NCI-H2081 treated with DMSO at 0.1 percent for 48 hours (cell line): ENCODE measurements around the gene ERCC6L2.
A peak's percentile ranks its signal among the peaks of the same experiment; 100 is the strongest.

Experiments used
- DNase-seq: peaks from one replicate; lab custom pipeline; 2025; lab: John Stamatoyannopoulos, UW

The ERCC6L2 gene

GRCh38 chr9:95979446-95979845 lies 104.0 kb downstream of the ERCC6L2 start:
- DNase-seq: no peak

DNA sequence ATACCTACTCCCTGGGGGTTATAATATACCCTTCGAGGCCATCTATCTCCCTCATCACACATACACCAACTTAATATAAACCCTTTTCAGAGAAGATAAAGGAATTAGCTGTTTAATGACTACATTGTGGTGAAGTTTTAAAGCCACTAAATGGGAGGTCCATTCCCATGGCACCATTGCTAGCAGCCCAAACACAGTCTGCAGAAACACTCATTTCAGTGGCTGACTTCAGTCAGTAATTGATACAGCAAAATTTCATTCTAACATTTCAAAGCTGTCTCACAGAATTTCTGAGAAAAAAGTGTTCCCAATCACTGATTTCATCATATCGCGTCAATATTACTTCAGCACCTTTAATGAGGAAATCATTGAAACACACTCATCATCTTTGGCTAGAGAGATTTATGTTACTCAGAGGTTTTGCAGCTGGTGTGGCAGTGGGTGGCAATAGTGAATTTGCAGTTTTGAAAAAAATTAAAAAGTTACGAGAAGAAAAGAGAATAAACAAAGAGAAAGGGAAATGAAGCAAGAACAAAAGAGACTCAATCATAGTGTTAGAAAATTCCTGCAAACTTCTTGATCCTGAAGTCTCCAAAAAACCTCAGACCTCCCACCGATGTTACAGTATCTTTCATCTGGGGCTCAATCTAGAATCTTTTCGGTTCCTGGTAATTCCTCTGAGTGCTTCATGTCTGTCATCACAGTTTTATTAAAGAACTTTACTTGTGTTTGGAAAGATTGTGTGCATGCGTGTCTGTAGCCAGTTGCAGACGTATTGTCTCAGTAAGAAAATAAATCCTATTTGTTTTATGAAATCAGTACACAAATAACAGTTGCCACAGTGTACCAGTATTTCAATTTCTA lies 105.0 kb downstream of the ERCC6L2 start:
- DNase-seq: no peak

GRCh38 chr9:95981761-95982390 lies 106.4 kb downstream of the ERCC6L2 start:
- DNase-seq: peak; percentile 76

GRCh38 chr9:95985440-95986055 lies 110.1 kb downstream of the ERCC6L2 start:
- DNase-seq: no peak

DNA sequence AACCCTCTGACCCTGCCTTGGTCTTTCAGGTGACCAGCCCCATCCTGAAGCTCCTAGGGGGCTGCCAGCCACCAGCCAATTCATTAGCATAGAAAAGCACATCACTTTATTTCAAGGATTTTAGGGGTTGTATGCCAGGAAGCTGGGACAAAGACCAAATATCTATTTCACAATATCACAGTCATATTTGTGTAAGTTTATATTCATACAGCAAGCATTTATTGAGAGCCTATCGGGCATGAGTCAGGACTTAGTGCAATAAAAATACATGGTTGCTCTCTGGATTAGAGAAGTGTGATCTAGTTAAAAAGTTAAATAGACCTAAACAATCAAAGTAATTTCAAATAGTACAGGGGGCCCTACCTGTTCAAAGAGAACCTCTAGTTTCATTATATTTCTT lies 113.8 kb downstream of the ERCC6L2 start:
- no peak for DNase-seq

DNA sequence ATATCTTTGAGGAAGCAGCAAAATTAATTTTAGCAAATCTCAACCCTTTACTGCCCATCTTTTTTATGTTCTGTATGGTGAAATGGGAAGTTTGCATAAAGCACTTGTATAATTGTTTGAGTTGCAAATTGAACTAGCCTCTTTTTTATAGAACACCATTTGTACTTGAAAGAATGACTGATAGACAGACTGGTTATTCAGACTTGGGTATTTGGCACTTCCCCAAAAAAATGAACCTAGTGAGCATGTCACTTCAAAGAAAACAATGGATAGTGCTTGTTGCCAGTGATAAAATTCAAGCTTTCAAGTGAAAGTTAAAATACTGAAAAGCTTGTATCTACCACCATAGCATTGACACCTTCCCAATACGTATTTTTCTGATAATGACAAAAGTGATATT lies 115.8 kb downstream of the ERCC6L2 start:
- no peak for DNase-seq

- no peak for DNase-seq
These were observed 117.0 kb downstream of the ERCC6L2 start for GRCh38 chr9:95992536-95992935.

- no peak for DNase-seq
These were observed 117.8 kb downstream of the ERCC6L2 start for GRCh38 chr9:95993337-95993736.

GRCh38 chr9:95999390-95999789 lies 123.9 kb downstream of the ERCC6L2 start:
- no peak for DNase-seq

DNA sequence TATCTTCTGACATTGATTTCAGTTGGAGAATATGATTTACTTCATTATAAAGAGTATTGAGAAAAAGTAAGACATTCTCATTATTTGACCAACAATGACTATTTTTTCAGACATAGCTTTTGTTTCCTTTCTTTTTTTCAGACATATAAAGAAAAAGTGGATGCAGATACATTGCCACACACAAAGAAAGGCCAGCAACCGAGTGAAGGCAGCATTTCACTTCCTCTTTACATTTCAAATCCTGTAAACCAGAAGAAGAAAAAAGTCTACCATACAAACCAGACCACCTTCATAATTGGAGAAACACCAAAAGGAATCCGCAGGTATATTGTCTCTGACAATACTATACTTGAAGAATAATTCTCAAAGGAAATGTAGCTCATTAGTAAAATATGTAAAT lies 128.9 kb downstream of the ERCC6L2 start:
- no peak for DNase-seq

GRCh38 chr9:96006296-96006879 lies 130.9 kb downstream of the ERCC6L2 start:
- DNase-seq: no peak

DNA sequence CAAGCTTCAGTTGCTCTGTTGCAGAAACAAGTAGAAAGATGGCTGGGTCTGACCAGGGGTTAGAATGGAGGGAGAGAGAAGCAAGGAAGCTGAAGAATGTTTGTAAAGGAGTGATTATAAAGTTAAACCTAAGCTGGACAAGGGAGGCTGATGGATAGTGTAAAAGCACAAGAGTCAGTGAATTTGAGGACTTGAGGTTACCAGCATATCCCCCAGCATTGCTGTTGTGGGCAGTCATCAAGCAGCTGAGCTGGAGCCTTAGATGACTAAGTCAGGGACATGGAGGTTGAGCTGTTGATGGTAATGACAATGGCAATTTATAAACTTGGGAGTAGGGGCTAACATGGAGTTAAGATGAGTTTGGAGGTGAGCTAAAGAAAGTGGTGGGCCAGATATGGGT lies 131.5 kb downstream of the ERCC6L2 start:
- DNase-seq: no peak

GRCh38 chr9:96008502-96009222 lies 133.2 kb downstream of the ERCC6L2 start:
- no peak for DNase-seq

DNA sequence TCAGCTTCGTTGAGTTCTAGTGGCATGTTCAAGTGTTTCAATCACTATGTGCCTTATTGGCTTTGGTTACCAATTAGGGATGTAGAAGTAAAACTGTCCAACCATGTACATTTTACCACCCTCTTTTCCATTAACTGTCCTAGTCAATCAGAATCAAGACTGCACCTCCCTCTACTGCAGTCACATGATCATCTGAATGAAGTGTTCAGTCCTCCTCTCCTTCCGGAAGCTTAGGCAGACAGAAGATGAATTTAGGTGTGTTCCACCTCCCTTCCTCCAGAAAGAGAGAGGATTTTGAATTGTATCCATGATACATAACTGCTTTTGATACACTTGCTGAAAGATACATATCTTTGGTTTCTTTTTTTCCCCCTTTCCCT lies 133.7 kb downstream of the ERCC6L2 start:
- DNase-seq: no peak

- no peak for DNase-seq
These were observed 134.4 kb downstream of the ERCC6L2 start for GRCh38 chr9:96009690-96010472.

DNA sequence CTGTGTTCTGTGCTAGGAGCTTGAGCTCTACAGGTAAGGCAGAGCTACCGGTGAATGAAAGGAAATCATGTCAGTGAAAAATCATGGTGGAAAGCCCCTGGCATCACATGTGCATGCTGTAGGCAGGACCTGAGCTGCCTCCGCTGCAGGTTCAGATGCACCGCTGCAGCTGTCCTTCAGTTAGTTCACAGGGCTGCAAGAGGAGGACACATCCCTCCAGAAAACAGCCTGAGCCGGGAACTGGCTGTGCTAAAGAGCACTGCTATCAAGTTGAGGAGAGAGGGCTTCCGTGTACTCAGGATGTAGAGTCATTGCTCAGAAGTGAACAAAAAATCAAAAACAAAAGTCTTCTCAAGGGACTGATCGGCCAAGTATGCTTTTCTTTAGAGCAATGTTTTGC lies 138.6 kb downstream of the ERCC6L2 start:
- DNase-seq: no peak

DNA sequence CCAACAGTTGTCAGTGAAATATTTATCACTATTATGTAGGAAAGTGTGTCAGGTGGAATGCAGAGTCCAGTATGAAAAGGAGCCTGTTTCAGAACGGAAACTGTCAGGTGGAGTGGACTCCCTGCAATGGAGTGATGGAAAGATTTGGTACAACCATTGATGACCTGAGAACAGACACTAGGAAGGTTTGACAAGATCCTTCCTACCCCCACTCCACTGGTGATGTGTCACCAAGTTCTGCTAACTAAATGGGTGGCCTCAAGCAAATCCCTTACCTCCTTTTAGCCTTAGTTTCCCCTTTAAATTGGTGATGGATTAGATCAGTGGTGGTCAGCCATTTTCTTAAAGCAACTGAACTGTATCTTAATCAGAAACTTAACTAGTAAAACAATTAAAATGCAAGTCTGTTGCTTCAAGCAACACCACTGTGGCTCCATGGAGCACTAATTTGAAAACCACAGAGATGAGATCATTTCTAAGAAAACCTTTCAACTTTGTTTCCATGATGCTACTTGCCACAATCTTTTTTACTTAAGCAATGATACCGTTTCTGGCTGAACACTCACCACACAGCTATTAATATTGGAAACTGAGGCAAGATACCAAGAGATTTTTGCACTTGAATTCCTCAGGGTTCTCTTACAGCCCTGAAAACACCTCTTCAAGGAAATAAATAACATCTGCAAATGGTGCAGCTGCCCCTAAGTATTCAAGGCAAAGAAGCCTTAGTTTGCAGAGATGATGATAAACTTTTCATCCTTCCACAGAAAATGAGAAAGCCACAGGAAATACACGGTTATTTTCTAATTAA lies 140.6 kb downstream of the ERCC6L2 start:
- DNase-seq: no peak
